SK-N-SH treated with all-trans-retinoic acid at 6 μM for 48 hours (cell line): Measurements from ENCODE around the gene AQP4.

Experiments
- ATAC-seq: fragments of 200-7000 bp; cut with Tn5 transposase; 3 replicates; pipeline ENCODE4 v1.9.1; 2020; ENCODE audit warnings: mild to moderate bottlenecking, moderate library complexity
- ARNTL ChIP-seq: fragments of 450-650 bp; formaldehyde crosslinking; IDR thresholded peaks from 2 replicates; pipeline ENCODE4 v1.5.0; 2020; ENCODE audit warnings: low read depth, mild to moderate bottlenecking, moderate library complexity, borderline replicate concordance
- BACH2 ChIP-seq: fragments of 250-450 bp; sonication (Bioruptor Pico); IDR thresholded peaks from 2 replicates; pipeline ENCODE4 v1.9.0; 2021; ENCODE audit warnings: mild to moderate bottlenecking, borderline replicate concordance
- GLIS3 ChIP-seq: fragments of 250-450 bp; sonication (Bioruptor Pico); IDR thresholded peaks from 2 replicates; pipeline ENCODE4 v1.5.0; 2020; ENCODE audit warnings: mild to moderate bottlenecking, moderate library complexity
- ISL1 ChIP-seq: fragments of 250-450 bp; sonication (Bioruptor Pico); IDR thresholded peaks from 2 replicates; pipeline ENCODE4 v2.1.2; 2022; ENCODE audit warnings: mild to moderate bottlenecking, moderate library complexity
- OSR1 ChIP-seq: fragments of 250-450 bp; sonication (Bioruptor Pico); IDR thresholded peaks from 2 replicates; pipeline ENCODE4 v1.8.0; 2022; ENCODE audit warnings: moderate library complexity, mild to moderate bottlenecking, inconsistent platforms
- PPARA ChIP-seq: fragments of 250-450 bp; sonication (Bioruptor Pico); IDR thresholded peaks from 2 replicates; pipeline ENCODE4 v1.5.0; 2020; ENCODE audit warnings: mild to moderate bottlenecking, borderline replicate concordance
- RARB ChIP-seq: fragments of 250-450 bp; sonication (Bioruptor Pico); IDR thresholded peaks from 2 replicates; pipeline ENCODE4 v1.8.0; 2021; ENCODE audit warnings: mild to moderate bottlenecking, moderate library complexity
- SNAI2 ChIP-seq: fragments of 250-450 bp; sonication (Bioruptor Pico); IDR thresholded peaks from 2 replicates; pipeline ENCODE4 v1.5.0; 2020; ENCODE audit warnings: mild to moderate bottlenecking, moderate library complexity
- TCF4 ChIP-seq: fragments of 250-450 bp; sonication (Bioruptor Pico); IDR thresholded peaks from 2 replicates; pipeline ENCODE4 v1.8.0; 2021; ENCODE audit warnings: mild to moderate bottlenecking, moderate library complexity, borderline replicate concordance
- ZC3H10 ChIP-seq: fragments of 250-450 bp; sonication (Bioruptor Pico); IDR thresholded peaks from 2 replicates; pipeline ENCODE4 v1.5.1; 2021; ENCODE audit warnings: mild to moderate bottlenecking, moderate library complexity
- ZFP3 ChIP-seq: fragments of 250-450 bp; sonication (Bioruptor Pico); IDR thresholded peaks from 2 replicates; pipeline ENCODE4 v1.5.0; 2020; ENCODE audit warnings: mild to moderate bottlenecking, moderate library complexity
- ZNF565 ChIP-seq: fragments of 450-650 bp; formaldehyde crosslinking; conservative IDR thresholded peaks from 2 replicates; pipeline ENCODE4 v1.5.0; 2020; ENCODE audit warnings: low read depth, mild to moderate bottlenecking, moderate library complexity
- ZNF70 ChIP-seq: fragments of 450-650 bp; formaldehyde crosslinking; IDR thresholded peaks from 2 replicates; pipeline ENCODE4 v1.5.0; 2020; ENCODE audit warnings: mild to moderate bottlenecking, moderate library complexity
- ZNF8 ChIP-seq: fragments of 450-650 bp; formaldehyde crosslinking; IDR thresholded peaks from 2 replicates; pipeline ENCODE4 v1.5.0; 2020; ENCODE audit warnings: mild to moderate bottlenecking, moderate library complexity
- TF ChIP-seq, protein P1 (sequence below): fragments of 250-450 bp; sonication (Bioruptor Pico); IDR thresholded peaks from 2 replicates; pipeline ENCODE4 v1.5.0; 2020; ENCODE audit warnings: mild to moderate bottlenecking, moderate library complexity
- TF ChIP-seq, protein P2 (sequence below): fragments of 250-450 bp; sonication (Bioruptor Pico); IDR thresholded peaks from 2 replicates; pipeline ENCODE4 v1.8.0; 2021; ENCODE audit warnings: low read depth, mild to moderate bottlenecking, moderate library complexity, borderline replicate concordance
- TF ChIP-seq, protein P3 (sequence below): fragments of 250-450 bp; sonication (Bioruptor Pico); IDR thresholded peaks from 2 replicates; pipeline ENCODE4 v1.8.0; 2020; ENCODE audit warnings: mild to moderate bottlenecking, moderate library complexity, borderline replicate concordance
- TF ChIP-seq, protein P4 (sequence below): fragments of 250-450 bp; sonication (Bioruptor Pico); IDR thresholded peaks from 2 replicates; pipeline ENCODE4 v1.5.1; 2021; ENCODE audit warnings: mild to moderate bottlenecking, moderate library complexity

Gene AQP4

DNA sequence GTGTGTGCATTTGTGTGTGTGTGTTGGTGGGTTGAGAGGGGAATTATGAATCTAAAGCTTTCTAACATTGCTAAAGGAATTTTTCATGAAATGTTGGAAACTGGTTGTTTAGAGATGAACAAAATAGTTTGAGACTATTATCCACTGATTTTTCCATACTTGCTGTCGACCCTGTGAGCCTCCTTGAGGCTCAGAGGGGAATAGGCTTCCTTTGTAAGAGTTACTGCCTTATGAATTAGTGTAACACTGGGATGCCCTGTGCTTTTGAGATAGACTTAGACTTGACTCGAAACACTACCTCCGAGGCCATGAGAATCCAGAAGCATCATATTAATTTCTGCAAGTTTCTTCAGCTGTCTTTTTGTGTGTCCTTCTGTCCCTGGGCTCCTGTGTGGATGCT, 37.9 kb downstream of the AQP4 start:
- TF ChIP-seq ZNF70 (CRISPR knock-in tag): no peak
- no peak for ATAC-seq

DNA sequence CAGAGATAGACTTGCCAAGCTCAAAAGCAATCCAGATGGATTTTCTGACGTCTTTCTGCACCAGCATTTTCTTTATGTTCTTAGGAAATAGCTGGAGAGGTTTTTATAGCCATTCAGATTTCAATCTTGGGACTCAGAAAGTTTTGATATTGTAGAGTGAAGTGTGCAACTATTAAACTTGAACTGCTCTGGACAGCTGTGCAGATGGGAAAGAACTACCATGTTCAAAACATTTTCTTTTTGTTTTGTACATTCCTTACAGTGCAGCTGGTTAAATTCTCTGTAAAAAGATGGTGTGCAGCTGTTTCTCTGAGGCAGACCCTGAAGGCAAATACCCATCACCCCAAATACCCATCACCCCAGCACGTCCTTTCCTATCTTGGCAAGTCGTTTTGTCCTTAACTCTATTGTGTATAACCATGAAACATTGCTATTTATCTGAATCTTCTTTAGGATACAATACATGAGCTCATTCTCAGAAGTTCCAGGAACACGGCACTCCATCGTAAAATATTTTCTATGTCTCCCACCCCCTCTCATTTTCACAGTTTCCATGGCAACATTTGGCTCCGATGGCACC, 38.8 kb downstream of the AQP4 start:
- TF ChIP-seq, protein P1, sequence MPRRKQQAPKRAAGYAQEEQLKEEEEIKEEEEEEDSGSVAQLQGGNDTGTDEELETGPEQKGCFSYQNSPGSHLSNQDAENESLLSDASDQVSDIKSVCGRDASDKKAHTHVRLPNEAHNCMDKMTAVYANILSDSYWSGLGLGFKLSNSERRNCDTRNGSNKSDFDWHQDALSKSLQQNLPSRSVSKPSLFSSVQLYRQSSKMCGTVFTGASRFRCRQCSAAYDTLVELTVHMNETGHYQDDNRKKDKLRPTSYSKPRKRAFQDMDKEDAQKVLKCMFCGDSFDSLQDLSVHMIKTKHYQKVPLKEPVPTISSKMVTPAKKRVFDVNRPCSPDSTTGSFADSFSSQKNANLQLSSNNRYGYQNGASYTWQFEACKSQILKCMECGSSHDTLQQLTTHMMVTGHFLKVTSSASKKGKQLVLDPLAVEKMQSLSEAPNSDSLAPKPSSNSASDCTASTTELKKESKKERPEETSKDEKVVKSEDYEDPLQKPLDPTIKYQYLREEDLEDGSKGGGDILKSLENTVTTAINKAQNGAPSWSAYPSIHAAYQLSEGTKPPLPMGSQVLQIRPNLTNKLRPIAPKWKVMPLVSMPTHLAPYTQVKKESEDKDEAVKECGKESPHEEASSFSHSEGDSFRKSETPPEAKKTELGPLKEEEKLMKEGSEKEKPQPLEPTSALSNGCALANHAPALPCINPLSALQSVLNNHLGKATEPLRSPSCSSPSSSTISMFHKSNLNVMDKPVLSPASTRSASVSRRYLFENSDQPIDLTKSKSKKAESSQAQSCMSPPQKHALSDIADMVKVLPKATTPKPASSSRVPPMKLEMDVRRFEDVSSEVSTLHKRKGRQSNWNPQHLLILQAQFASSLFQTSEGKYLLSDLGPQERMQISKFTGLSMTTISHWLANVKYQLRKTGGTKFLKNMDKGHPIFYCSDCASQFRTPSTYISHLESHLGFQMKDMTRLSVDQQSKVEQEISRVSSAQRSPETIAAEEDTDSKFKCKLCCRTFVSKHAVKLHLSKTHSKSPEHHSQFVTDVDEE (CRISPR knock-in tag): no peak
- no peak for TF ChIP-seq RARB
- TF ChIP-seq, protein P2, sequence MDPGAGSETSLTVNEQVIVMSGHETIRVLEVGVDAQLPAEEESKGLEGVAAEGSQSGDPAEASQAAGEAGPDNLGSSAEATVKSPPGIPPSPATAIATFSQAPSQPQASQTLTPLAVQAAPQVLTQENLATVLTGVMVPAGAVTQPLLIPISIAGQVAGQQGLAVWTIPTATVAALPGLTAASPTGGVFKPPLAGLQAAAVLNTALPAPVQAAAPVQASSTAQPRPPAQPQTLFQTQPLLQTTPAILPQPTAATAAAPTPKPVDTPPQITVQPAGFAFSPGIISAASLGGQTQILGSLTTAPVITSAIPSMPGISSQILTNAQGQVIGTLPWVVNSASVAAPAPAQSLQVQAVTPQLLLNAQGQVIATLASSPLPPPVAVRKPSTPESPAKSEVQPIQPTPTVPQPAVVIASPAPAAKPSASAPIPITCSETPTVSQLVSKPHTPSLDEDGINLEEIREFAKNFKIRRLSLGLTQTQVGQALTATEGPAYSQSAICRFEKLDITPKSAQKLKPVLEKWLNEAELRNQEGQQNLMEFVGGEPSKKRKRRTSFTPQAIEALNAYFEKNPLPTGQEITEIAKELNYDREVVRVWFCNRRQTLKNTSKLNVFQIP (CRISPR knock-in tag): no peak
- TF ChIP-seq SNAI2 (CRISPR knock-in tag): no peak
- TF ChIP-seq ZFP3 (CRISPR knock-in tag): no peak
- no peak for TF ChIP-seq ZNF8 (CRISPR knock-in tag)
- no peak for TF ChIP-seq ISL1 (CRISPR knock-in tag)
- no peak for TF ChIP-seq GLIS3
- TF ChIP-seq, protein P3, sequence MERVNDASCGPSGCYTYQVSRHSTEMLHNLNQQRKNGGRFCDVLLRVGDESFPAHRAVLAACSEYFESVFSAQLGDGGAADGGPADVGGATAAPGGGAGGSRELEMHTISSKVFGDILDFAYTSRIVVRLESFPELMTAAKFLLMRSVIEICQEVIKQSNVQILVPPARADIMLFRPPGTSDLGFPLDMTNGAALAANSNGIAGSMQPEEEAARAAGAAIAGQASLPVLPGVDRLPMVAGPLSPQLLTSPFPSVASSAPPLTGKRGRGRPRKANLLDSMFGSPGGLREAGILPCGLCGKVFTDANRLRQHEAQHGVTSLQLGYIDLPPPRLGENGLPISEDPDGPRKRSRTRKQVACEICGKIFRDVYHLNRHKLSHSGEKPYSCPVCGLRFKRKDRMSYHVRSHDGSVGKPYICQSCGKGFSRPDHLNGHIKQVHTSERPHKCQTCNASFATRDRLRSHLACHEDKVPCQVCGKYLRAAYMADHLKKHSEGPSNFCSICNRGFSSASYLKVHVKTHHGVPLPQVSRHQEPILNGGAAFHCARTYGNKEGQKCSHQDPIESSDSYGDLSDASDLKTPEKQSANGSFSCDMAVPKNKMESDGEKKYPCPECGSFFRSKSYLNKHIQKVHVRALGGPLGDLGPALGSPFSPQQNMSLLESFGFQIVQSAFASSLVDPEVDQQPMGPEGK (CRISPR knock-in tag): no peak
- ATAC-seq: no peak

DNA sequence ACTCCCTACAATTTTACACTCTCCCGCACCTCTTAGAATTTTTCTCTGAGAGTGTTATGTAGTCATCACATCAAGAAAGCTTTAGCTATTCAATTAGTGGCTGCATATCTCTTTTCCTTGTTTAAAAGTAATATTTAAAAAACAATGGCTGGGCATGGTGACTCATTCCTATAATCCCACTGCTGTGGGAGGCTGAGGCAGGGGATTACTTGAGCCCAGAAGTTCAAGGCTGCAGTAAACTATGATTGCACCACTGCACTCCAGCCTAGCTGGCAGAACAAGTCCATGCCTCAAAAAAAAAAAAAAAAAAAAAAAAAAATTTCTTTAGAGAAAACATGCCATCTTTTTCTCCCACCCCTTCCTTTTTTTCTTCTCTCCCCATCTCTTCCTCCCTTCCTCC, 44.3 kb downstream of the AQP4 start:
- ATAC-seq: no peak
- TF ChIP-seq BACH2 (CRISPR knock-in tag): no peak
- TF ChIP-seq, protein P2 (CRISPR knock-in tag): no peak
- TF ChIP-seq, protein P4, sequence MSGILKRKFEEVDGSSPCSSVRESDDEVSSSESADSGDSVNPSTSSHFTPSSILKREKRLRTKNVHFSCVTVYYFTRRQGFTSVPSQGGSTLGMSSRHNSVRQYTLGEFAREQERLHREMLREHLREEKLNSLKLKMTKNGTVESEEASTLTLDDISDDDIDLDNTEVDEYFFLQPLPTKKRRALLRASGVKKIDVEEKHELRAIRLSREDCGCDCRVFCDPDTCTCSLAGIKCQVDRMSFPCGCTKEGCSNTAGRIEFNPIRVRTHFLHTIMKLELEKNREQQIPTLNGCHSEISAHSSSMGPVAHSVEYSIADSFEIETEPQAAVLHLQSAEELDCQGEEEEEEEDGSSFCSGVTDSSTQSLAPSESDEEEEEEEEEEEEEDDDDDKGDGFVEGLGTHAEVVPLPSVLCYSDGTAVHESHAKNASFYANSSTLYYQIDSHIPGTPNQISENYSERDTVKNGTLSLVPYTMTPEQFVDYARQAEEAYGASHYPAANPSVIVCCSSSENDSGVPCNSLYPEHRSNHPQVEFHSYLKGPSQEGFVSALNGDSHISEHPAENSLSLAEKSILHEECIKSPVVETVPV (CRISPR knock-in tag): no peak
- TF ChIP-seq RARB: no peak
- no peak for TF ChIP-seq TCF4 (CRISPR knock-in tag)
- TF ChIP-seq PPARA: no peak
- no peak for TF ChIP-seq ZFP3 (CRISPR knock-in tag)
- no peak for TF ChIP-seq GLIS3
- no peak for TF ChIP-seq ARNTL
- TF ChIP-seq OSR1 (CRISPR knock-in tag): no peak
- no peak for TF ChIP-seq SNAI2 (CRISPR knock-in tag)

DNA sequence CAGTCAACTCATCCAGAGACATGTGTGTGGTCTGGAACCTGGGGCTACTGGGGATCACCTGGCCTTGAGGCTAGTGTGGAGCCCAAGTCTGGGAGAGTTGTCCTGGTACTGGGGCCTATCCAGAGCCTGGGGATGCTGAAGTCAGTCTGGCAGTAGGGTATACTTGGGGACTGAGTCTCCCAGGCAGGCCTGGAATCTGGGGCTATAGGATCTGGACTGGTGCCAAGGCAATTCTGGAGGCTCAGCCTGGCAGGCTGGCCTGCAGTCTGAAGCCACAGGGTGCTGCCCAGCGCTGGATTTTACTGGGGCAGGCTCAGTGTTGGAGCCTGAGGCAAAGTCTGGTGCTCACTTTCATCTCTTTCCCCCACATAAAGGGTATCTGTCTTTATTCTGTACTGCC, 46.5 kb downstream of the AQP4 start:
- ATAC-seq: no peak
- TF ChIP-seq, protein P4 (CRISPR knock-in tag): no peak
- TF ChIP-seq, protein P3 (CRISPR knock-in tag): no peak
- TF ChIP-seq RARB: no peak
- TF ChIP-seq ARNTL: no peak
- TF ChIP-seq, protein P2 (CRISPR knock-in tag): no peak
- no peak for TF ChIP-seq PPARA
- no peak for TF ChIP-seq ZNF565 (CRISPR knock-in tag)
- no peak for TF ChIP-seq ZC3H10 (CRISPR knock-in tag)
- TF ChIP-seq BACH2 (CRISPR knock-in tag): no peak
- TF ChIP-seq ZNF8 (CRISPR knock-in tag): no peak
